HepG2 (cell line): ENCODE results near the gene TGM4. TPM values are rescaled to one million over a fixed set of nuclear protein-coding genes. Genes with fewer than 3 reads are reported as not detected.

Source experiments
- ATAC-seq: fragments of 200-7000 bp; cut with Tn5 transposase; 3 replicates; pipeline ENCODE4 v1.9.1; 2020; ENCODE audit warnings: mild to moderate bottlenecking, moderate library complexity
- BruUV-seq: library from RNA; stranded (reverse); fragments of 400-500 nt; replicated peaks from 2 replicates; lab custom pipeline; 2021; lab: Mats Ljungman, UMichigan
- CTCF ChIA-PET: fragments of 300-600 bp; formaldehyde crosslinking; extraction: SDS; loops from one replicate; lab custom pipeline; 2021; ENCODE audit warnings: low total read pairs, inconsistent platforms, low intra/inter-chr PET ratio; lab: Yijun Ruan, JAX
- POLR2A ChIA-PET: fragments of 350-600 bp; sonication (Branson Sonifier 250); formaldehyde crosslinking; loops from one replicate; lab custom pipeline; 2020; ENCODE audit warnings: antibody characterized with exemption, inconsistent platforms; lab: Yijun Ruan, JAX
- DNase-seq: peaks from one replicate; pipeline ENCODE4 v3.0.0-alpha.2; 2015; ENCODE audit warnings: low spot score
- FAIRE-seq: peaks from 3 replicates; lab custom pipeline; 2011; peaks lifted over from hg19 to GRCh38; lab: Jason Lieb, UNC
- H2AFZ ChIP-seq: one replicate; pipeline ENCODE4 v1.6.1; 2011; ENCODE audit warnings: low read length, inconsistent platforms
- H3K27ac ChIP-seq: fragments of 300-600 bp; 3 replicates; pipeline ENCODE4 v1.8.0; 2011; ENCODE audit warnings: mixed run types, mild to moderate bottlenecking, mixed read lengths, low read length, inconsistent platforms; ENCODE audit not compliant: insufficient read depth; ENCODE audit errors: extremely low read length
- H3K27me3 ChIP-seq, 2 experiments: fragments of 200-600 bp in 1 of 2; 2 replicates in 1 of 2; 3 replicates in 1 of 2; pipeline versions ENCODE4 v1.6.0 to v1.8.0; 2011; ENCODE audit warnings: low read length in 2 of 2, mild to moderate bottlenecking in 2 of 2, moderate library complexity in 2 of 2, inconsistent platforms in 1 of 2; ENCODE audit not compliant: insufficient read depth in 2 of 2, control insufficient read depth in 1 of 2
- H3K36me3 ChIP-seq, 2 experiments: fragments of 200-600 bp in 1 of 2; replicated peaks in 1 of 2; 2 replicates in 1 of 2; 3 replicates in 1 of 2; pipeline versions ENCODE4 v1.5.1 to v1.8.0; 2011; ENCODE audit warnings: low read length in 2 of 2, inconsistent platforms in 1 of 2; ENCODE audit not compliant: insufficient read depth in 2 of 2, control insufficient read depth in 1 of 2
- H3K4me1 ChIP-seq: 2 replicates; pipeline ENCODE4 v1.5.1; 2012; ENCODE audit warnings: low read length, inconsistent platforms; ENCODE audit not compliant: insufficient read depth
- H3K4me2 ChIP-seq: 2 replicates; pipeline ENCODE4 v1.6.0; 2011; ENCODE audit warnings: low read depth, low read length, inconsistent platforms
- H3K4me3 ChIP-seq, 3 experiments: fragments of 200-600 bp in 1 of 3; sonication (generic), shearing (Covaris generic) in 1 of 3; replicated peaks in 1 of 3; 2 replicates each; pipeline ENCODE4 v1.5.1; 2011 to 2016; ENCODE audit warnings: low read length in 3 of 3, inconsistent platforms in 2 of 3, low read depth in 2 of 3, mild to moderate bottlenecking in 2 of 3, control low read depth in 1 of 3, mixed read lengths in 1 of 3; ENCODE audit not compliant: insufficient read depth in 1 of 3
- H3K79me2 ChIP-seq: one replicate; pipeline ENCODE4 v1.6.1; 2011; ENCODE audit warnings: low read length, inconsistent platforms; ENCODE audit not compliant: insufficient read depth
- H3K9ac ChIP-seq: 2 replicates; pipeline ENCODE4 v1.6.0; 2011; ENCODE audit warnings: mild to moderate bottlenecking, low read depth, low read length, inconsistent platforms; ENCODE audit not compliant: insufficient read depth
- H3K9me3 ChIP-seq: 2 replicates; pipeline ENCODE4 v1.5.1; 2012; ENCODE audit warnings: mild to moderate bottlenecking, low read length
- H4K20me1 ChIP-seq: 2 replicates; pipeline ENCODE4 v1.6.0; 2011; ENCODE audit warnings: inconsistent platforms, mild to moderate bottlenecking, low read length, moderate library complexity; ENCODE audit not compliant: insufficient read depth
- ARID5B ChIP-seq: IDR thresholded peaks from 2 replicates; pipeline ENCODE4 v1.4.0; 2020; ENCODE audit warnings: mild to moderate bottlenecking, missing genetic modification reagents
- ELF3 ChIP-seq: IDR thresholded peaks from 2 replicates; pipeline ENCODE4 v1.6.1; 2016; ENCODE audit warnings: missing genetic modification reagents, missing compliant biosample characterization
- FOXO1 ChIP-seq: sonication (generic); formaldehyde crosslinking; IDR thresholded peaks from 2 replicates; pipeline ENCODE4 v1.4.0; 2020; ENCODE audit warnings: missing genetic modification reagents
- GZF1 ChIP-seq: sonication (generic); formaldehyde crosslinking; IDR thresholded peaks from 2 replicates; pipeline ENCODE4 v1.5.1; 2020; ENCODE audit warnings: mild to moderate bottlenecking, missing genetic modification reagents
- MATR3 ChIP-seq: sonication (generic); formaldehyde crosslinking; IDR thresholded peaks from 2 replicates; pipeline ENCODE4 v1.4.0; 2020; ENCODE audit warnings: missing genetic modification reagents
- MXI1 ChIP-seq: IDR thresholded peaks from 3 replicates; pipeline ENCODE4 v1.6.1; 2012; ENCODE audit warnings: low read depth, low read length, inconsistent platforms, borderline replicate concordance
- PAXIP1 ChIP-seq: sonication (generic); formaldehyde crosslinking; conservative IDR thresholded peaks from 2 replicates; pipeline ENCODE4 v1.4.0; 2020; ENCODE audit warnings: mild to moderate bottlenecking, missing genetic modification reagents, moderate library complexity
- PPARG ChIP-seq: conservative IDR thresholded peaks from 2 replicates; pipeline ENCODE4 v1.6.1; 2016; ENCODE audit warnings: missing biosample characterization, missing genetic modification reagents
- RCOR2 ChIP-seq: IDR thresholded peaks from 2 replicates; pipeline ENCODE4 v1.6.1; 2016; ENCODE audit warnings: missing biosample characterization, missing genetic modification reagents
- RXRA ChIP-seq: sonication (generic); formaldehyde crosslinking; IDR thresholded peaks from 2 replicates; pipeline ENCODE4 v1.5.1; 2020; ENCODE audit warnings: missing genetic modification reagents
- SP5 ChIP-seq: IDR thresholded peaks from 2 replicates; pipeline ENCODE4 v1.6.1; 2016; ENCODE audit warnings: low read depth, borderline replicate concordance
- YEATS2 ChIP-seq: sonication (generic); formaldehyde crosslinking; IDR thresholded peaks from 2 replicates; pipeline ENCODE4 v1.4.0; 2020; ENCODE audit warnings: missing genetic modification reagents, borderline replicate concordance
- ZNF256 ChIP-seq: sonication (generic); formaldehyde crosslinking; conservative IDR thresholded peaks from 2 replicates; pipeline ENCODE4 v1.4.0; 2020; ENCODE audit warnings: missing genetic modification reagents
- ZNF501 ChIP-seq: sonication (generic); formaldehyde crosslinking; IDR thresholded peaks from 2 replicates; pipeline ENCODE4 v1.5.1; 2020; ENCODE audit warnings: mild to moderate bottlenecking, moderate library complexity, missing genetic modification reagents
- ZNF777 ChIP-seq: sonication (generic); formaldehyde crosslinking; IDR thresholded peaks from 2 replicates; pipeline ENCODE4 v1.4.0; 2020; ENCODE audit warnings: missing genetic modification reagents
- WGBS: methylation state at CpG from one replicate; pipeline ENCODE4 v1.1.6; 2017; ENCODE audit warnings: low lambda C conversion rate; 5-methylcytosine and 5-hydroxymethylcytosine counted together
- in situ Hi-C: cut with HindIII; loops from 2 replicates; pipeline ENCODE4 v1.10.0; 2017; ENCODE audit warnings: low pct_unique_long_range_greater_than_20kb; ENCODE audit not compliant: extremely low pct_ligation_motif_present
- intact Hi-C: fragments of 100-400 bp; cut with micrococcal nuclease; formaldehyde crosslinking; loops from one replicate; pipeline ENCODE4 v1.10.0; 2022; ENCODE audit not compliant: unreplicated experiment
- polyA plus RNA-seq, 8 experiments: library from polyadenylated mRNA; depleted of rRNA in 3 of 8; stranded (reverse) in 7 of 8; unstranded in 1 of 8; fragments of >200 nt; fragmentation: Illumina TruSeq in 4 of 8; extraction: Trizol in 4 of 8; gene quantifications; 2 replicates each; pipeline versions ENCODE4 v1.2.1 to v1.2.3, GENCODE V29; 2011 to 2016; ENCODE audit warnings: low read depth in 4 of 8, missing spikeins in 1 of 8, mixed read lengths in 1 of 8; ENCODE audit not compliant: insufficient read depth in 1 of 8
- total RNA-seq, 5 experiments: library from RNA; depleted of rRNA; stranded (reverse); fragments of >200 nt; fragmentation: Illumina TruSeq; extraction: Trizol; gene quantifications; 2 replicates each; pipeline ENCODE4 v1.2.3, GENCODE V29; 2016; ENCODE audit warnings: low read depth in 1 of 5
- TF ChIP-seq, protein P1 (sequence below): IDR thresholded peaks from 2 replicates; pipeline ENCODE4 v1.6.1; 2012; ENCODE audit warnings: inconsistent platforms
- TF ChIP-seq, protein P2 (sequence below): IDR thresholded peaks from 2 replicates; pipeline ENCODE4 v1.6.1; 2018; ENCODE audit warnings: missing genetic modification reagents, mild to moderate bottlenecking, missing compliant biosample characterization

Gene TGM4
- total and polyA plus RNA-seq, 2 of the 13 experiments (the other 11 are each of a cell fraction or from before 2014, with no cell fraction given): 0.07 to 0.15 TPM

GRCh38 chr3:44954962-44955361 is 80.6 kb downstream of the TGM4 start:
- in situ Hi-C loops: no loop called here
- Histone ChIP-seq H3K4me1 (peaks cover 19% of the 10 kb centered on the region), H4K20me1 (no peaks in the 10 kb centered on the region), H3K27me3 (no peaks in the 10 kb centered on the region), H3K27ac (peak overlapping the region; percentile 16), H3K4me2 (peak overlapping the region; percentile 28; the same call in 1 of the 2 replicates), H3K9me3 (no peaks in the 10 kb centered on the region), H3K4me3 (no peak overlapping the region), H2AFZ (no peak overlapping the region), H3K36me3 (peaks cover 16 to 26% of the 10 kb centered on the region in 2 experiments; a peak in 4 of 5 replicates), H3K9ac (no peak overlapping the region), H3K79me2 (no peaks in the 10 kb centered on the region)
- ChIA-PET CTCF (no interaction called here), POLR2A (no interaction called here)
- BruUV-seq: no TSS peak
- FAIRE-seq: no peak
- 23% methylated on average over 2 of the region's 3 CpGs for WGBS
- ATAC-seq: peak; percentile 91
- DNase-seq: peak; percentile 55
- intact Hi-C loops: no loop called here
- TF ChIP-seq MATR3 (CRISPR knock-in tag) (no peak), FOXO1 (peak; percentile 47; the same call in 1 of the 2 replicates), PPARG (CRISPR knock-in tag) (peak; percentile 92), ARID5B (peak; percentile 48; the same call in 1 of the 2 replicates), GZF1 (CRISPR knock-in tag) (no peak), ZNF777 (CRISPR knock-in tag) (no peak), RXRA (CRISPR knock-in tag) (peak; percentile 34; the same call in 1 of the 2 replicates), ZNF501 (CRISPR knock-in tag) (no peak), YEATS2 (CRISPR knock-in tag) (no peak), MXI1 (peak; percentile 74; the same call in 1 of the 3 replicates), PAXIP1 (0 out of 2 replicates have a peak, but pooled peaks have one; percentile 26), RCOR2 (CRISPR knock-in tag) (peak; percentile 50; the same call in 1 of the 2 replicates), SP5 (no peak), ZNF256 (CRISPR knock-in tag) (no peak), ELF3 (CRISPR knock-in tag) (peak; percentile 41; the same call in 1 of the 2 replicates)
- TF ChIP-seq, protein P1, sequence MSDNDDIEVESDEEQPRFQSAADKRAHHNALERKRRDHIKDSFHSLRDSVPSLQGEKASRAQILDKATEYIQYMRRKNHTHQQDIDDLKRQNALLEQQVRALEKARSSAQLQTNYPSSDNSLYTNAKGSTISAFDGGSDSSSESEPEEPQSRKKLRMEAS: peak; percentile 12; the same call in 1 of the 2 replicates
- TF ChIP-seq, protein P2, sequence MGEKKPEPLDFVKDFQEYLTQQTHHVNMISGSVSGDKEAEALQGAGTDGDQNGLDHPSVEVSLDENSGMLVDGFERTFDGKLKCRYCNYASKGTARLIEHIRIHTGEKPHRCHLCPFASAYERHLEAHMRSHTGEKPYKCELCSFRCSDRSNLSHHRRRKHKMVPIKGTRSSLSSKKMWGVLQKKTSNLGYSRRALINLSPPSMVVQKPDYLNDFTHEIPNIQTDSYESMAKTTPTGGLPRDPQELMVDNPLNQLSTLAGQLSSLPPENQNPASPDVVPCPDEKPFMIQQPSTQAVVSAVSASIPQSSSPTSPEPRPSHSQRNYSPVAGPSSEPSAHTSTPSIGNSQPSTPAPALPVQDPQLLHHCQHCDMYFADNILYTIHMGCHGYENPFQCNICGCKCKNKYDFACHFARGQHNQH (CRISPR knock-in tag): no peak
